Measurements from ENCODE around the gene KRT39.

GRCh38 chr17:41004397-41004796, 37.6 kb upstream of the KRT39 start:
- TF ChIP-seq, protein P1, sequence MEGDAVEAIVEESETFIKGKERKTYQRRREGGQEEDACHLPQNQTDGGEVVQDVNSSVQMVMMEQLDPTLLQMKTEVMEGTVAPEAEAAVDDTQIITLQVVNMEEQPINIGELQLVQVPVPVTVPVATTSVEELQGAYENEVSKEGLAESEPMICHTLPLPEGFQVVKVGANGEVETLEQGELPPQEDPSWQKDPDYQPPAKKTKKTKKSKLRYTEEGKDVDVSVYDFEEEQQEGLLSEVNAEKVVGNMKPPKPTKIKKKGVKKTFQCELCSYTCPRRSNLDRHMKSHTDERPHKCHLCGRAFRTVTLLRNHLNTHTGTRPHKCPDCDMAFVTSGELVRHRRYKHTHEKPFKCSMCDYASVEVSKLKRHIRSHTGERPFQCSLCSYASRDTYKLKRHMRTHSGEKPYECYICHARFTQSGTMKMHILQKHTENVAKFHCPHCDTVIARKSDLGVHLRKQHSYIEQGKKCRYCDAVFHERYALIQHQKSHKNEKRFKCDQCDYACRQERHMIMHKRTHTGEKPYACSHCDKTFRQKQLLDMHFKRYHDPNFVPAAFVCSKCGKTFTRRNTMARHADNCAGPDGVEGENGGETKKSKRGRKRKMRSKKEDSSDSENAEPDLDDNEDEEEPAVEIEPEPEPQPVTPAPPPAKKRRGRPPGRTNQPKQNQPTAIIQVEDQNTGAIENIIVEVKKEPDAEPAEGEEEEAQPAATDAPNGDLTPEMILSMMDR (IDR thresholded peaks at IDR 0.05 in 4 of 5, conservative IDR thresholded peaks at IDR 0.05 in 1 of 5) = no peak
- no peak for TF ChIP-seq POLR2A (IDR thresholded peaks at IDR 0.05)
